ENCODE results near the gene ZNF688.
"Not testable (repeated sequence)": the region's sequence is repeated elsewhere in the genome, so short reads cannot be mapped to it uniquely, and the experiment has no call there.

DNA sequence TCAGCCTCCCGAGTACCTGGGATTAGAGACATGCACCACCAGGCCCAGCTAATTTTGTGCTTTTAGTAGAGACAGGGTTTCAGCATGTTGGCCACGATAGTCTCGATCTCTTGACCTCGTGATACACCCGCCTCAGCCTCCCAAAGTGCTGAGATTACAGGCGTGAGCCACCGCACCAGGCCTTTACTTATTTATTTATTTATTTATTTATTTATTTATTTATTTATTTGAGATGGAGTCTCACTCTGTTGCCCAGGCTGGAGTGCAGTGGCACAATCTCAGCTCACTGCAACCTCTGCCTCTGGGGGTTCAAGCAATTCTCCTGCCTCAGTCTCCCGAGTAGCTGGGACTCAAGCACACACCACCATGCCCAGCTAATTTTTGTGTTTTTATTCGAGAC lies 19.4 kb upstream of the ZNF688 start:
- not testable (repeated sequence) for TF ChIP-seq POLR2A, POLR2AphosphoS5, EP300 (IDR thresholded peaks at IDR 0.05)
- TF ChIP-seq, protein P1, sequence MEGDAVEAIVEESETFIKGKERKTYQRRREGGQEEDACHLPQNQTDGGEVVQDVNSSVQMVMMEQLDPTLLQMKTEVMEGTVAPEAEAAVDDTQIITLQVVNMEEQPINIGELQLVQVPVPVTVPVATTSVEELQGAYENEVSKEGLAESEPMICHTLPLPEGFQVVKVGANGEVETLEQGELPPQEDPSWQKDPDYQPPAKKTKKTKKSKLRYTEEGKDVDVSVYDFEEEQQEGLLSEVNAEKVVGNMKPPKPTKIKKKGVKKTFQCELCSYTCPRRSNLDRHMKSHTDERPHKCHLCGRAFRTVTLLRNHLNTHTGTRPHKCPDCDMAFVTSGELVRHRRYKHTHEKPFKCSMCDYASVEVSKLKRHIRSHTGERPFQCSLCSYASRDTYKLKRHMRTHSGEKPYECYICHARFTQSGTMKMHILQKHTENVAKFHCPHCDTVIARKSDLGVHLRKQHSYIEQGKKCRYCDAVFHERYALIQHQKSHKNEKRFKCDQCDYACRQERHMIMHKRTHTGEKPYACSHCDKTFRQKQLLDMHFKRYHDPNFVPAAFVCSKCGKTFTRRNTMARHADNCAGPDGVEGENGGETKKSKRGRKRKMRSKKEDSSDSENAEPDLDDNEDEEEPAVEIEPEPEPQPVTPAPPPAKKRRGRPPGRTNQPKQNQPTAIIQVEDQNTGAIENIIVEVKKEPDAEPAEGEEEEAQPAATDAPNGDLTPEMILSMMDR (IDR thresholded peaks at IDR 0.05), result not testable (repeated sequence)

All from suprapubic skin (tissue), 4 donors.